Endothelial cell of umbilical vein (primary cell): ENCODE data around the gene ATP6V1B1. TPM values are rescaled to one million over a fixed set of nuclear protein-coding genes. Genes with fewer than 3 reads are reported as not detected.

Source experiments
- BruUV-seq: library from RNA; stranded (reverse); fragments of 400-500 nt; replicated peaks from 2 replicates; lab custom pipeline; 2021; lab: Mats Ljungman, UMichigan
- CTCF ChIA-PET: fragments of 300-600, 350-600 bp; sonication (Branson Sonifier 250); formaldehyde crosslinking; loops from one replicate; lab custom pipeline; 2021; ENCODE audit warnings: antibody characterized with exemption, inconsistent platforms; lab: Charles Lee
- POLR2A ChIA-PET: fragments of 300-600, 350-600 bp; sonication (Branson Sonifier 250); formaldehyde crosslinking; loops from one replicate; lab custom pipeline; 2021; ENCODE audit warnings: antibody characterized with exemption, inconsistent platforms; lab: Charles Lee
- DNase-seq: peaks from one replicate; pipeline ENCODE4 v3.0.0-alpha.2; 2011; ENCODE audit warnings: low read depth, low spot score
- FAIRE-seq: peaks from 2 replicates; lab custom pipeline; 2011; peaks lifted over from hg19 to GRCh38; lab: Jason Lieb, UNC
- H2AFZ ChIP-seq: 2 replicates; pipeline ENCODE4 v1.6.0; 2012; ENCODE audit warnings: low read depth, low read length, control low read depth, inconsistent platforms
- H3K27ac ChIP-seq: 2 replicates; pipeline ENCODE4 v1.5.1; 2011; ENCODE audit warnings: low read depth, mild to moderate bottlenecking, control low read depth, low read length, moderate library complexity; ENCODE audit not compliant: insufficient read depth
- H3K27me3 ChIP-seq, 2 experiments: 2 replicates each; pipeline versions ENCODE4 v1.6.0 to v1.6.1; 2011; ENCODE audit warnings: low read length in 2 of 2, mixed read lengths in 1 of 2; ENCODE audit not compliant: control insufficient read depth in 2 of 2, insufficient read depth in 2 of 2
- H3K36me3 ChIP-seq, 2 experiments: 2 replicates in 1 of 2; 3 replicates in 1 of 2; pipeline ENCODE4 v1.5.1; 2011; ENCODE audit warnings: low read length in 2 of 2, mild to moderate bottlenecking in 1 of 2, moderate library complexity in 1 of 2; ENCODE audit not compliant: control insufficient read depth in 2 of 2, insufficient read depth in 2 of 2; ENCODE audit errors: extremely low read depth in 1 of 2
- H3K4me1 ChIP-seq: 3 replicates; pipeline ENCODE4 v1.5.1; 2011; ENCODE audit warnings: mild to moderate bottlenecking, low read length; ENCODE audit not compliant: control insufficient read depth, insufficient read depth; ENCODE audit errors: extremely low read depth
- H3K4me2 ChIP-seq: 2 replicates; pipeline ENCODE4 v1.6.1; 2011; ENCODE audit warnings: low read length, control low read depth, mixed read lengths; ENCODE audit not compliant: insufficient read depth
- H3K4me3 ChIP-seq, 3 experiments: fragments of 200-600 bp in 1 of 3; sonication (generic), shearing (Covaris generic) in 1 of 3; replicated peaks in 1 of 3; 2 replicates each; pipeline ENCODE4 v1.5.1; 2011 to 2016; ENCODE audit warnings: control low read depth in 3 of 3, low read length in 3 of 3, mild to moderate bottlenecking in 2 of 3, inconsistent platforms in 1 of 3, low read depth in 1 of 3, moderate library complexity in 1 of 3; ENCODE audit not compliant: insufficient read depth in 1 of 3
- H3K79me2 ChIP-seq: 2 replicates; pipeline ENCODE4 v1.6.0; 2012; ENCODE audit warnings: low read length, inconsistent platforms; ENCODE audit not compliant: control insufficient read depth, insufficient read depth
- H3K9ac ChIP-seq: replicated peaks from 2 replicates; pipeline ENCODE3; 2011; ENCODE audit warnings: low read length, control low read depth; ENCODE audit not compliant: insufficient read depth; ENCODE audit errors: extremely low read depth
- H3K9me1 ChIP-seq: replicated peaks from 3 replicates; pipeline ENCODE4 v1.6.0; 2011; ENCODE audit warnings: mild to moderate bottlenecking, low read length; ENCODE audit not compliant: control insufficient read depth, insufficient read depth; ENCODE audit errors: extremely low read depth
- H3K9me3 ChIP-seq: replicated peaks from 2 replicates; pipeline ENCODE4 v1.5.1; 2012; ENCODE audit warnings: low read length, inconsistent platforms; ENCODE audit not compliant: control insufficient read depth, insufficient read depth
- H4K20me1 ChIP-seq: replicated peaks from 2 replicates; pipeline ENCODE3; 2011; ENCODE audit warnings: mild to moderate bottlenecking, low read length; ENCODE audit not compliant: control insufficient read depth, insufficient read depth; ENCODE audit errors: extremely low read depth
- CTCF ChIP-seq, 2 donors: IDR thresholded peaks; 1 replicate in 1 of 2; 2 replicates in 1 of 2; pipeline ENCODE4 v1.5.1; 2011; ENCODE audit warnings: low read length in 2 of 2, mild to moderate bottlenecking in 2 of 2, moderate library complexity in 2 of 2, control low read depth in 1 of 2, inconsistent platforms in 1 of 2, low read depth in 1 of 2; ENCODE audit not compliant: insufficient read depth in 1 of 2; ENCODE audit errors: extremely low read depth in 1 of 2
- EZH2 ChIP-seq: IDR thresholded peaks from 2 replicates; pipeline ENCODE4 v1.6.1; 2012; ENCODE audit warnings: borderline replicate concordance, low read depth, mild to moderate bottlenecking, moderate library complexity, low read length, inconsistent platforms; ENCODE audit not compliant: severe bottlenecking
- FOS ChIP-seq: IDR thresholded peaks from 2 replicates; pipeline ENCODE4 v1.6.1; 2011; ENCODE audit warnings: mild to moderate bottlenecking, low read length, moderate library complexity, borderline replicate concordance; ENCODE audit not compliant: insufficient read depth
- GATA2 ChIP-seq: IDR thresholded peaks from 2 replicates; pipeline ENCODE4 v1.7.0; 2011; ENCODE audit warnings: low read depth, mild to moderate bottlenecking, moderate library complexity, mixed read lengths, low read length; ENCODE audit not compliant: insufficient read length, insufficient read depth
- JUN ChIP-seq: IDR thresholded peaks from 2 replicates; pipeline ENCODE4 v1.6.1; 2011; ENCODE audit warnings: borderline replicate concordance, low read depth; ENCODE audit not compliant: insufficient read length, insufficient read depth
- MAX ChIP-seq: IDR thresholded peaks from 2 replicates; pipeline ENCODE4 v1.6.1; 2011; ENCODE audit not compliant: insufficient read depth, insufficient read length
- MYC ChIP-seq: IDR thresholded peaks from one replicate; pipeline ENCODE4 v1.6.1; 2011; ENCODE audit warnings: mild to moderate bottlenecking, low read depth, low read length
- POLR2A ChIP-seq: IDR thresholded peaks from 2 replicates; pipeline ENCODE4 v1.6.1; 2012; ENCODE audit warnings: low read depth, mild to moderate bottlenecking, control low read depth, low read length
- POLR2AphosphoS5 ChIP-seq: IDR thresholded peaks from 2 replicates; pipeline ENCODE4 v1.6.1; 2012; ENCODE audit warnings: low read depth, mild to moderate bottlenecking, control low read depth, low read length, moderate library complexity; ENCODE audit not compliant: insufficient read depth
- dilution Hi-C: fragments of 300-500 bp; cut with MboI; formaldehyde crosslinking; loops from one replicate; pipeline ENCODE4 v1.15.0; 2019; ENCODE audit warnings: low sequenced_read_pairs; ENCODE audit not compliant: extremely low pct_ligation_motif_present
- intact Hi-C: fragments of 100-400 bp; cut with micrococcal nuclease; formaldehyde crosslinking; loops from one replicate; pipeline ENCODE4 v1.10.0; 2022
- polyA plus RNA-seq, 4 experiments: library from polyadenylated mRNA; depleted of rRNA in 3 of 4; stranded (reverse) in 3 of 4; unstranded in 1 of 4; fragments of >200 nt; gene quantifications; 2 replicates each; pipeline versions ENCODE4 v1.2.1 to v1.2.3, GENCODE V29; 2011 to 2012; ENCODE audit warnings: missing spikeins in 1 of 4
- total RNA-seq: library from RNA; stranded (reverse); gene quantifications from 2 replicates; pipeline ENCODE4 v1.2.3, GENCODE V29; 2021

Gene ATP6V1B1
- total and polyA plus RNA-seq, 2 donors (not counting 3 experiments of a cell fraction or from before 2014, with no cell fraction given), result 0.77 TPM; not detected in 1

GRCh38 chr2:71005271-71006202 lies 69.8 kb downstream of the ATP6V1B1 start:
- dilution Hi-C loops, result no loop called here

GRCh38 chr2:71006323-71006722 lies 70.6 kb downstream of the ATP6V1B1 start:
- intact Hi-C loops, result no loop called here
- Histone ChIP-seq H3K36me3 (no peaks in the 10 kb centered on the region), H3K4me2 (no peak overlapping the region), H4K20me1 (no peaks in the 10 kb centered on the region), H3K4me1 (no peaks in the 10 kb centered on the region), H3K4me3 (no peak overlapping the region), H3K9me1 (no peaks in the 10 kb centered on the region), H2AFZ (no peak overlapping the region), H3K79me2 (no peaks in the 10 kb centered on the region), H3K27ac (no peak overlapping the region), H3K27me3 (peaks cover 4 to 5% of the 10 kb centered on the region in 2 experiments), H3K9me3 (no peaks in the 10 kb centered on the region), H3K9ac (no peak overlapping the region)
- DNase-seq (no peak), FAIRE-seq (no peak)
- no TSS peak for BruUV-seq
- dilution Hi-C loops, result no loop called here
- TF ChIP-seq CTCF (IDR thresholded peaks at IDR 0.05; ENCODE audit: extremely low read depth in 1 of 2, insufficient read depth in 1 of 2, low read depth in 1 of 2, low read length in 2 of 2) (no peak), MYC (no peak), EZH2 (no peak), POLR2AphosphoS5 (no peak), JUN (no peak), GATA2 (no peak), MAX (no peak), FOS (no peak)
- CTCF ChIA-PET, result interaction anchor here (0.9 kb wide), 1 partner anchor 9 kb away, joined by 3 read pairs; no protein-coding TSS in a partner anchor
- POLR2A ChIA-PET, result no interaction called here

More at GRCh38 chr2:71005271-71006202, 69.8 kb downstream of the ATP6V1B1 start:
- H3K9me1 ChIP-seq, result no peaks in the 10 kb centered on the region
- ChIA-PET CTCF (interaction anchor here (0.9 to 1.3 kb wide), 2 partner anchors 9 to 57 kb away, joined by 3 read pairs; no protein-coding TSS in a partner anchor), POLR2A (no interaction called here)
- no peak overlapping the region for H3K4me2 ChIP-seq
- no peaks in the 10 kb centered on the region for H3K79me2 ChIP-seq
- no peak overlapping the region for H3K4me3 ChIP-seq
- intact Hi-C loops, result no loop called here
- BruUV-seq, result no TSS peak
- no peak for FAIRE-seq
- H3K9ac ChIP-seq, result no peak overlapping the region
- peaks cover 4 to 5% of the 10 kb centered on the region in 2 experiments for H3K27me3 ChIP-seq
- TF ChIP-seq POLR2AphosphoS5 (no peak), EZH2 (no peak), MAX (no peak), POLR2A (no peak)
- H3K36me3 ChIP-seq, result no peaks in the 10 kb centered on the region
- DNase-seq, result no peak
- no peaks in the 10 kb centered on the region for H3K4me1 ChIP-seq
- H3K9me3 ChIP-seq, result no peaks in the 10 kb centered on the region
- H3K27ac ChIP-seq, result no peak overlapping the region
- no peak overlapping the region for H2AFZ ChIP-seq
- no peaks in the 10 kb centered on the region for H4K20me1 ChIP-seq
